Activated CD4-positive, alpha-beta memory T cell treated with anti-CD3 and anti-CD28 coated beads, Interleukin-2, amount 10 ng/mL, durations not matched to agents 7 days and 5 days (primary cell): ENCODE results near the gene XPO1. TPM values are rescaled to one million over a fixed set of nuclear protein-coding genes. Genes with fewer than 3 reads are reported as not detected.
"Not testable (repeated sequence)": the region's sequence is repeated elsewhere in the genome, so short reads cannot be mapped to it uniquely, and the experiment has no call there.

Experiments
- CTCF ChIA-PET: fragments of 350-600 bp; sonication (Branson Sonifier 250); formaldehyde crosslinking; loops from one replicate; lab custom pipeline; 2021; ENCODE audit warnings: antibody characterized with exemption, inconsistent platforms; lab: Charles Lee
- POLR2A ChIA-PET: fragments of 350-600 bp; sonication (Branson Sonifier 250); formaldehyde crosslinking; loops from one replicate; lab custom pipeline; 2021; ENCODE audit warnings: antibody characterized with exemption; lab: Charles Lee
- DNase-seq: peaks from one replicate; pipeline ENCODE4 v3.0.0-alpha.2; 2020
- H3K27ac Mint-ChIP-seq: one replicate; pipeline ENCODE4 v1.8.0; 2021; ENCODE audit warnings: mild to moderate bottlenecking, mixed read lengths
- H3K27me3 Mint-ChIP-seq: one replicate; pipeline ENCODE4 v1.8.0; 2021; ENCODE audit warnings: mixed read lengths
- H3K36me3 Mint-ChIP-seq: one replicate; pipeline ENCODE4 v1.8.0; 2021; ENCODE audit warnings: low read depth, mixed read lengths
- H3K4me1 Mint-ChIP-seq: one replicate; pipeline ENCODE4 v1.8.0; 2021; ENCODE audit warnings: mixed read lengths
- H3K4me3 Mint-ChIP-seq: one replicate; pipeline ENCODE4 v1.8.0; 2021; ENCODE audit warnings: mild to moderate bottlenecking, mixed read lengths
- H3K9me3 Mint-ChIP-seq: one replicate; pipeline ENCODE4 v1.8.0; 2021; ENCODE audit warnings: mixed read lengths
- total RNA-seq, 2 experiments: library from RNA; stranded (reverse); gene quantifications; one replicate each; pipeline ENCODE4 v1.2.3, GENCODE V29; 2021

Gene XPO1
- total RNA-seq, 2 experiments from 2014 or later: 166 to 172 TPM

- not testable (repeated sequence) for H3K27ac Mint-ChIP-seq, H3K4me1 Mint-ChIP-seq, DNase-seq, H3K27me3 Mint-ChIP-seq, H3K9me3 Mint-ChIP-seq, H3K4me3 Mint-ChIP-seq
- H3K36me3 Mint-ChIP-seq: peaks cover 47% of the 10 kb centered on the region
- ChIA-PET CTCF (interaction anchor here (0.9 kb wide), 1 partner anchor 51 kb away, joined by 3 read pairs; no protein-coding TSS in a partner anchor), POLR2A (interaction anchor here (2.6 kb wide), 1 partner anchor 61 kb away, joined by 7 read pairs; the partner anchor contains the start of gene XPO1)
These were observed 61.1 kb downstream of the XPO1 start for GRCh38 chr2:61476929-61477589.

- Mint-ChIP-seq H3K27me3 (no peaks in the 10 kb centered on the region), H3K4me3 (peak overlapping the region; percentile 83), H3K36me3 (peaks cover 23% of the 10 kb centered on the region), H3K9me3 (no peaks in the 10 kb centered on the region), H3K27ac (peak overlapping the region; percentile 92), H3K4me1 (peaks cover 28% of the 10 kb centered on the region)
- DNase-seq: peak; percentile 41
- CTCF ChIA-PET: interaction anchor here (0.7 to 1.5 kb wide), 3 partner anchors 46 to 60 kb away, joined by 3 to 7 read pairs (median 4); no protein-coding TSS in a partner anchor
- POLR2A ChIA-PET: interaction anchor here (1.2 to 1.4 kb wide), 3 partner anchors 23 to 66 kb away, joined by 4 to 11 read pairs (median 6); partner anchors contain the start of gene XPO1
These were observed 66.0 kb downstream of the XPO1 start for GRCh38 chr2:61471905-61472805.

GRCh38 chr2:61470965-61471904 is 66.9 kb downstream of the XPO1 start, which contains the start of gene USP34:
Gene USP34, minus strand, starts transcription at chr2:61471087. Its CDS starts 395 bp downstream, at chr2:61470692.
- peak within 1 kb of the TSS; percentile 91 for H3K4me3 Mint-ChIP-seq
- peak within 1 kb of the TSS; percentile 95 for H3K27ac Mint-ChIP-seq
- no peaks in the 10 kb centered on the region for H3K27me3 Mint-ChIP-seq
- peaks cover 16% of the 10 kb centered on the region for H3K36me3 Mint-ChIP-seq
- CTCF ChIA-PET: interaction anchor here (0.9 kb wide), 1 partner anchor 45 kb away, joined by 4 read pairs; no protein-coding TSS in a partner anchor
- peaks cover 30% of the 10 kb centered on the region for H3K4me1 Mint-ChIP-seq
- H3K9me3 Mint-ChIP-seq: no peaks in the 10 kb centered on the region
- POLR2A ChIA-PET: interaction anchor here (1.2 to 2.6 kb wide), 8 partner anchors 24 to 336 kb away, joined by 3 to 22 read pairs (median 5); partner anchors contain the start of gene XPO1
- DNase-seq: peak; percentile 94

- no peaks in the 10 kb centered on the region for H3K9me3 Mint-ChIP-seq
- H3K36me3 Mint-ChIP-seq: peaks cover 16% of the 10 kb centered on the region
- peak overlapping the region; percentile 95 for H3K27ac Mint-ChIP-seq
- H3K4me1 Mint-ChIP-seq: peaks cover 31% of the 10 kb centered on the region
- peak overlapping the region; percentile 91 for H3K4me3 Mint-ChIP-seq
- peak; percentile 83 for DNase-seq
- no peaks in the 10 kb centered on the region for H3K27me3 Mint-ChIP-seq
- POLR2A ChIA-PET: interaction anchor here (0.9 to 2.6 kb wide), 9 partner anchors 11 to 335 kb away, joined by 3 to 22 read pairs (median 4); partner anchors contain the start of gene XPO1
- CTCF ChIA-PET: interaction anchor here (3.2 kb wide), 1 partner anchor 44 kb away, joined by 17 read pairs; no protein-coding TSS in a partner anchor
These were observed 67.8 kb downstream of the XPO1 start for GRCh38 chr2:61470122-61470951.

GRCh38 chr2:61469424-61470121 is 68.6 kb downstream of the XPO1 start:
- peak overlapping the region; percentile 95 for H3K27ac Mint-ChIP-seq
- ChIA-PET CTCF (interaction anchor here (3.2 kb wide), 1 partner anchor 43 kb away, joined by 17 read pairs; no protein-coding TSS in a partner anchor), POLR2A (interaction anchor here (0.9 to 2.6 kb wide), 10 partner anchors 10 to 334 kb away, joined by 3 to 22 read pairs (median 4); partner anchors contain the start of gene XPO1)
- H3K4me3 Mint-ChIP-seq: peak overlapping the region; percentile 91
- no peak for DNase-seq
- no peaks in the 10 kb centered on the region for H3K27me3 Mint-ChIP-seq
- peaks cover 34% of the 10 kb centered on the region for H3K4me1 Mint-ChIP-seq
- H3K36me3 Mint-ChIP-seq: peaks cover 16% of the 10 kb centered on the region
- no peaks in the 10 kb centered on the region for H3K9me3 Mint-ChIP-seq

- peaks cover 16% of the 10 kb centered on the region for H3K36me3 Mint-ChIP-seq
- not testable (repeated sequence) for H3K9me3 Mint-ChIP-seq, H3K27me3 Mint-ChIP-seq, DNase-seq, H3K27ac Mint-ChIP-seq
- ChIA-PET CTCF (interaction anchor here (0.6 to 3.2 kb wide), 3 partner anchors 40 to 98 kb away, joined by 3 to 17 read pairs (median 3); no protein-coding TSS in a partner anchor), POLR2A (interaction anchor here (2.1 to 2.6 kb wide), 2 partner anchors 70 to 290 kb away, joined by 8 to 10 read pairs; partner anchors contain the start of gene XPO1)
- H3K4me1 Mint-ChIP-seq: peaks cover 41% of the 10 kb centered on the region
- peak overlapping the region; percentile 13 for H3K4me3 Mint-ChIP-seq
These were observed 69.9 kb downstream of the XPO1 start for GRCh38 chr2:61468231-61468630.

- H3K4me3 Mint-ChIP-seq: no peak overlapping the region
- peaks cover 11% of the 10 kb centered on the region for H3K36me3 Mint-ChIP-seq
- no peaks in the 10 kb centered on the region for H3K9me3 Mint-ChIP-seq
- no peaks in the 10 kb centered on the region for H3K27me3 Mint-ChIP-seq
- CTCF ChIA-PET: no interaction called here
- no peak for DNase-seq
- POLR2A ChIA-PET: no interaction called here
- H3K4me1 Mint-ChIP-seq: peaks cover 37% of the 10 kb centered on the region
- no peak overlapping the region for H3K27ac Mint-ChIP-seq
These were observed 73.1 kb downstream of the XPO1 start for GRCh38 chr2:61465045-61465444.

- no peaks in the 10 kb centered on the region for H3K27me3 Mint-ChIP-seq
- ChIA-PET POLR2A (no interaction called here), CTCF (interaction anchor here (2.0 kb wide), 1 partner anchor 38 kb away, joined by 5 read pairs; no protein-coding TSS in a partner anchor)
- H3K4me3 Mint-ChIP-seq: no peak overlapping the region
- no peak for DNase-seq
- peaks cover 38% of the 10 kb centered on the region for H3K4me1 Mint-ChIP-seq
- H3K36me3 Mint-ChIP-seq: peaks cover 15% of the 10 kb centered on the region
- H3K9me3 Mint-ChIP-seq: no peaks in the 10 kb centered on the region
- no peak overlapping the region for H3K27ac Mint-ChIP-seq
These were observed 74.2 kb downstream of the XPO1 start for GRCh38 chr2:61463769-61464475.

GRCh38 chr2:61461404-61461803 is 76.8 kb downstream of the XPO1 start:
- no peaks in the 10 kb centered on the region for H3K27me3 Mint-ChIP-seq
- POLR2A ChIA-PET: interaction anchor here (1.1 kb wide), 1 partner anchor 78 kb away, joined by 3 read pairs; no protein-coding TSS in a partner anchor

GRCh38 chr2:61460163-61460562 is 78.0 kb downstream of the XPO1 start:
- Mint-ChIP-seq H3K36me3 (peaks cover 17% of the 10 kb centered on the region), H3K4me3 (no peak overlapping the region), H3K27ac (no peak overlapping the region), H3K4me1 (peaks cover 39% of the 10 kb centered on the region), H3K27me3 (no peaks in the 10 kb centered on the region), H3K9me3 (no peaks in the 10 kb centered on the region)
- POLR2A ChIA-PET: interaction anchor here (1.2 kb wide), 1 partner anchor 10 kb away, joined by 4 read pairs; no protein-coding TSS in a partner anchor
- CTCF ChIA-PET: no interaction called here
- no peak for DNase-seq

More at GRCh38 chr2:61461404-61461803, 76.8 kb downstream of the XPO1 start:
- no peak for DNase-seq
- no peaks in the 10 kb centered on the region for H3K9me3 Mint-ChIP-seq
- H3K4me1 Mint-ChIP-seq: peaks cover 38% of the 10 kb centered on the region
- no peak overlapping the region for H3K4me3 Mint-ChIP-seq
- H3K36me3 Mint-ChIP-seq: peaks cover 11% of the 10 kb centered on the region
- no peak overlapping the region for H3K27ac Mint-ChIP-seq
- CTCF ChIA-PET: no interaction called here
